Germinal center (tissue), 1 donor: ENCODE data around the gene CASKIN1.

Experiments used
- DNase-seq: peaks from one replicate; pipeline ENCODE4 v3.0.0; 2012; ENCODE audit warnings: mixed read lengths, low spot score

The CASKIN1 gene

DNA sequence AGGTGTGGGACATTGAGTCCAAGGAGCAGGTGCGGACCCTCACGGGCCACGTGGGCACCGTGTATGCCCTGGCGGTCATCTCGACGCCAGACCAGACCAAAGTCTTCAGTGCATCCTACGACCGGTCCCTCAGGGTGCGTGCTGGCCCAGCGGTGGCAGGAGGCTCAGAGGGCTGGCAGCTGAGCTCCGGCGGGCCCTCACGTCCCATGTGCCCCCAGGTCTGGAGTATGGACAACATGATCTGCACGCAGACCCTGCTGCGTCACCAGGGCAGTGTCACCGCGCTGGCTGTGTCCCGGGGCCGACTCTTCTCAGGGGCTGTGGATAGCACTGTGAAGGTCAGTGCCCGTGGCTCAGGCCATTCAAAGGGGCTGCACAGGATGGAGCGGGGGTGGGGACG is 20.4 kb downstream of the CASKIN1 start:
- no peak for DNase-seq

DNA sequence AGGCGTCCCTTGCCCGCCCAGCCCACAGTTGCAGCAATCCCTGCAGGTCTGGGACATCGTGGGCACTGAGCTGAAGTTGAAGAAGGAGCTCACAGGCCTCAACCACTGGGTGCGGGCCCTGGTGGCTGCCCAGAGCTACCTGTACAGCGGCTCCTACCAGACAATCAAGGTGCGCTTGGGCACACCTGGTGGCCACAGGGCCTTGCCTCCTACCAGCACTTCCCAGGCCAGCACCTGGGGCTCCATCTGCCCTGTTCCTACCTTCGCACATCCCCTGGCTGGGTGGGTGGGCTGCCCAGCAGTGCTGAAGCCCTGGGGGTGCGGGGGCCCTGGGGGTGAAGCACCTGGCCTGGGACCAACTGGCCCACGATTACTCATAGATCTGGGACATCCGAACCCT is 21.0 kb downstream of the CASKIN1 start:
- DNase-seq = no peak

DNA sequence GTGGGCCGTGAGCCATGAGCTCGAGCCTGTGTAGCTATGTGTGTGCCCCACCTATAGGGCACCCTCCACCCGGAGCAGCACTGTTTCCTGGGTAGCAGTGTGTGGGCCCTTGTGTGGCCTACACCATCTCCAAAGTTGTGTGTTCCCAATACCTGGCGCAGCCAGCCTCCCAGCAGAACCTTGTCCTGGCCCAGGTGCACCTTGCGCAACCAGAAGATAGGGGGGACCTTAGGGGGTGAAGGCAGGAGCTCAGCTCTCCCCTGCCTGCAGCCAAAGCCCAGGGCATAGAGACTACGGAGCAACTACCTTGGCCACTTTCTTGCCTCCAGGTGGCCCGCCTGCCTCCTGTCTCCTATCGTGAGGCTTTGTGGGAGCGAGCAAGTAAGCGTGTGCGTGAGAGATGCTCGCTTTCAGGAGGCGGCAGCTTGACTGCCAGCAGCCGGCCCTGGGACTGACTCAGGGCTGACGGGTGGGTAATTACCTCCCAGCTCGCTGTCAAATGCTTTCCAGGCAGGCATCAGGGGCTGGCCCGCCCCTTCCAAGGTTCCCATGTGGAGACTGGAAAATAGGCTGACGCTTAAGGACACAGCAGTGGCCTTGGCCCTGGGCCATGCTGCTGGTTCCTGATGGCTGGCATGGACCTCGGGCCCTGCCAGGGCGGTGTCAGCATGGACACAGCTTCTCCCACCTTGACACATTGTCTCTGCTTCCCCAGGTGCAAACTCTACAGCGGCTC is 21.8 kb downstream of the CASKIN1 start:
- DNase-seq = no peak

- DNase-seq = no peak
Measured at GRCh38 chr16:2173916-2174315, 22.5 kb downstream of the CASKIN1 start.

- no peak for DNase-seq
Measured at GRCh38 chr16:2173366-2173765, 23.0 kb downstream of the CASKIN1 start.

DNA sequence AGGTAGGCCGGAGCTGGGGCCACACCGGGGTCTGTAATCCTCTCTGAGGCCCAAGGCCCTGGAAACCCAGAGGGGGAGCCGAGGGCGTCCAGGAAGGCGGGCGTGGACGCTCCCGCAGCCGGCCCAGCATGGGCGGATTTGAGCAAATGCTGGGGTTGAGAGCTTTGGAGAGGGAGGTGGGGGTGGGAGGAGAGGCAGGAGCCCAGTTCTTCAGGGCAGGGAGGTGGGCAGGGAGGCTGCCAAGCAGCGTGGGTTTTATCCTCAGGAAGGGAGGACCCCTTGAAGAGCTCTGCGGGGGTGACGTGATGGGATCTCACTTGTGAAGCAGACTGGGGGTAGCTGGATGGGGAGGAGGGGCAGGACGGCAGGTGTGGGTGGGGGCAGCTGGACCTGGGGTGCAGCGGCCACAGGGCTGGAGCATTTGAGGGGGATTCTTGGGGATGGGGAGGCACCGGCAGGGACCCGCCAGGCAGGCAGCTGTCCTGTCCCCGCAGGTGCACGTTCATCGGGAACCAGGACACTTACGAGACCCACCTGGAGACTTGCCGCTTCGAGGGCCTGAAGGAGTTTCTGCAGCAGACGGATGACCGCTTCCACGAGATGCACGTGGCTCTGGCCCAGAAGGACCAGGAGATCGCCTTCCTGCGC is 23.6 kb downstream of the CASKIN1 start:
- DNase-seq = no peak

- DNase-seq = no peak
Measured at GRCh38 chr16:2171601-2172178, 24.7 kb downstream of the CASKIN1 start.

DNA sequence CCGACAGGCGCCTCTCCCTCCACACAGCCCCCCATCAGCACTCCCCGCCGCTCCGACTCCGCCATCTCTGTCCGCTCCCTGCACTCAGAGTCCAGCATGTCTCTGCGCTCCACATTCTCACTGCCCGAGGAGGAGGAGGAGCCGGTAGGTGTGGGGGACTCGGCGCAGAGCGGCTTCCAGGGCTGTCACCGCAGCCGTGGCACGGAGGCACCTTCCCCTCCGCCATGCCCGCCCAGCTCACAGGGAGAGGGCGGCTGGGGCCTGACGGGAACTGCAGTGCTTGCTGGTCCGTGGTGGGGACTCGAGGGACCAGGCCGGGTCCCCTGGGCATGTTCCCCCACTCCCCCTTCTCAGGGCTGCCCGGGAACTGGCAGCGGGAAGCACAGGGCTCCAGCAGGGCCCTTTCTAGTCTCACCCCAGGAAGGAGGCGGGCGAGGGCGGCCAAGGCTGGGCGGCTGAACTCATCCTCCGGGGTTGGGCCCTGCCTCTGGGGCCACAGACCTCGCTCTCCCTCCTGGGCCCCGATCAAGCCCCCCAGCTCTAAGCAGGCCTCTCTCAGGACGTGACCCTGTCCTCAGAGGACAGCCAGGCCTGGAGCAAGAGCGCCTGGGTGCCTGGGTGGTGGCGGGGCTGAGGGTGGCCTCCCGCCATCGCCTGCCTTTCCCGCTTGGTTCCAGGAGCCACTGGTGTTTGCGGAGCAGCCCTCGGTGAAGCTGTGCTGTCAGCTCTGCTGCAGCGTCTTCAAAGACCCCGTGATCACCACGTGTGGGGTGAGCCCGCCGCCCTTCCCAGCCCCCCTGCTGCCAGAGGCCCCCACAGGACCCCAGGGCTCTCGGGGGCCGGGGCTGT is 25.6 kb downstream of the CASKIN1 start:
- DNase-seq = no peak

- DNase-seq = no peak
Measured at GRCh38 chr16:2170080-2170479, 26.3 kb downstream of the CASKIN1 start.

DNA sequence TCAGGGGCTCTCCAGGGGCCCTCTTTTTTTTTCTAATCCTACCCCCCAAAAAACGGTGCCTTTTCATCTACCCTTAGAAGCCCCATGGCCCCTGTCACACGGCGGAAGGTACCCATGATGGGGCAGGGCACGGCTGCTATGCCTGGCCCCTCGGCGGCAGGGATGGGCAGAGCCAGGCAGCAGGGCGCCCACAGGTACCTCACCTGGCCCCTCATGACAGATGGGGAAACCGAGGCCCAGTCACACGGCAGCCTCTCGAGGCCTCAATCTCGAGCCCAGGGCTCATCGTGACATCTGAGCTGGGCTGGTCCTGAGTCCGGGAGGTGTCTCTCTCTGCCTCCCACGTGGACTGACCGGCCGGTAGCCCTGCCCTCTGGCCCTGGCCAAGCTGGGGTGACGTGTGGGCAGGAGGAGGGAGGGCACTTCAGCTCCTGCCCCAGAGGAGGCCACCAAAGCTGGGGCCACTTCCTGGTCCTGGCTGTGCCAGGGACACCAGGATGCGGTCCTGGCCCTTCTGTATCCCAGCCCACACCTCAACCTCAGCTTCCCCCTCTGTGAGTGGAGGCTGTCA is 29.3 kb downstream of the CASKIN1 start:
- no peak for DNase-seq

GRCh38 chr16:2166263-2167067 is 29.9 kb downstream of the CASKIN1 start:
- no peak for DNase-seq

DNA sequence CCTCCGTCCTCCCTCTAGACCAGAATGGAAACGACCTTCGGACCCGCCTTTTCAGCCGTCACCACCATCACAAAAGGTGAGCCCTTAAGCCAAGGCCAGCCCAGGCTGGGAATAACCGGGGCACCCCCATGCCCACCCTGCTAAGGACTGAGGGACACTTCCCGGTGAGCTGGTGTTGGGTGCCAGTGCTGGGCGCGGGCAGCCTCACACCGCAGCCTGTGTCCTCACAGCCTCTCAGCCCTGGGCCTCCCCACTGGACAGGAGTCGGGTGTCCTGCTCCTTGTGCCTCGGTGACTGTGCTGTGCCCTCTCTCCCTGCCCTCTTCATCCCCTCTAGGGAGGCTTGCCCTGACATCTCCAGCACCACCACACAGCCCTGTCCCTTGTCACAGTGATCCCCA is 30.5 kb downstream of the CASKIN1 start:
- no peak for DNase-seq

- no peak for DNase-seq
Measured at GRCh38 chr16:2163211-2163881, 33.1 kb downstream of the CASKIN1 start.

GRCh38 chr16:2162676-2163118 is 33.7 kb downstream of the CASKIN1 start:
- no peak for DNase-seq

- no peak for DNase-seq
Measured at GRCh38 chr16:2161911-2162310, 34.5 kb downstream of the CASKIN1 start.

- no peak for DNase-seq
Measured at GRCh38 chr16:2160915-2161551, 35.4 kb downstream of the CASKIN1 start.

DNA sequence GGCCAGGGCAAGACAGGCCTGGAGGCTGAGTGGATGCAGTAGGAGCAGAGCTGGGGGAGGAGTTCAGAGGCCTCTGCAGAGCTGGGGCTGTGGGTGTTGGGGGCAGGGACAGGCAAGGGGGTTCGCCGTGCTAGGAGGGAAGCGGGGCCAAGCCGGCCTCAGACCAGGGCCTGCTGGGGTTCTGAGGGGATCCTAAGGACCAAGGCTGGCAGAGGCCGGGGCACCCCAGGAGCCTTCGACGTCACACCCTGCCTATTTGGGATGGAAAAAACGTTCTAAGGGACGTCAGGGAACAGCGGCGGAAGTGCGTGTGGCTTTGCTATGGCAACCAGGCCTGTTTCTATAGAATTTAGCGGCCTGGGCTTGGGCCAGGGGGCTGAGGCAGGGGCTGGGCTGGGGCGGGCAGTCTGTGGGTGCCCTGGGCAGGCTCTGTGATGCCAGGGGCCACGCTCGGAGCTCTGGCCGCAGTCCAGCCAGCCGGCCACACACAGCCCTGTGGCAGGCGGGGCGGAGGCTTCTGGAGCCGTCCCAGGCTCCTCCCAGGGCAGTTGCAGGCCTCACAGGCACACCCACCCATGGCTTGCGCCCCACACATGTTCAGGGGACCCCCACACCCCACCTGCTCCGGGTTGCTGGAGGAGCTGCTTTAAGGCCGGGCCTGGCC is 37.1 kb downstream of the CASKIN1 start:
- DNase-seq = no peak

GRCh38 chr16:2158262-2158638 is 38.2 kb downstream of the CASKIN1 start:
- no peak for DNase-seq

DNA sequence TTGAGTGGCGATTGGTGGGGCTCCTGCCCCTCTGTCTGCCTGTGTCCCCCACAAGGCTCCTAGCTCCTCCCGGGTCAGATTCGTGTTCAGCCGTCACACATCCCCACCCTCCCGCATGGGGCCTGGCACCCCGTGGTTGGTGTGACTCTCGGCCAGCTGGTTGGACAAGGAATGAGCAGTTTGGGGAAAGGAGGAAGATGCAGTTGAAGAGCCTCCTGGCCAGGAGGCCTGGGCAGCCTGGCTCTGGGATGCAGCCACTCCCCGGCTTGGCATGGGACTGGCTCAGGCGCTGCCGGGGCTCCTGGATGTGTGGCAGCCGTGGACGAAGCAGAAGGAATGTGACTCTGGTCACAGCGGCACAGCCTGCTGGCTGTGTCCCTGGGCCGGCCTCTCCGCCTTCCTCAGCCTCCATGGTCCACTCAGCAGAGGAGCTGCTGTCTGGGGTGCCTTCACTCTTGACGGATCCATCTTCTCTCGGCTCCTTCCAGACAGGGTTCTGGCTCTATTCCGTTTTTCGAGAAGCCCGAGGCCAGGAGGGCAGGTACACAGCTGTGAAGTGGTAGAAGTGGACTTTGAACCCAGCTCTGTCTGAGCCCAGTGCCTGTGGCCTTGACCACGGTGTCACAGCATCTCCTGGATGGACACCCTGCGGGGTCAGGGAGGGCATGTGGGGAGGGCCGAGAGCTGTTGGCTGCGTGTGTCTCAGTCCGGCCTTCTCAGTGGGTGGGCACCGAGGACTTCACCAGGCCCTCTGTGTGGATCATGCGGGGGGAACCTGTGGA is 38.7 kb downstream of the CASKIN1 start:
- DNase-seq = no peak
